Measurements from ENCODE around the gene TMEM116. TPM values are rescaled to one million over a fixed set of nuclear protein-coding genes. Genes with fewer than 3 reads are reported as not detected.
"Not testable (repeated sequence)": the region's sequence is repeated elsewhere in the genome, so short reads cannot be mapped to it uniquely, and the experiment has no call there.

TMEM116 gene
- total RNA-seq, 1 experiment from 2014 or later = 3.5 TPM

DNA sequence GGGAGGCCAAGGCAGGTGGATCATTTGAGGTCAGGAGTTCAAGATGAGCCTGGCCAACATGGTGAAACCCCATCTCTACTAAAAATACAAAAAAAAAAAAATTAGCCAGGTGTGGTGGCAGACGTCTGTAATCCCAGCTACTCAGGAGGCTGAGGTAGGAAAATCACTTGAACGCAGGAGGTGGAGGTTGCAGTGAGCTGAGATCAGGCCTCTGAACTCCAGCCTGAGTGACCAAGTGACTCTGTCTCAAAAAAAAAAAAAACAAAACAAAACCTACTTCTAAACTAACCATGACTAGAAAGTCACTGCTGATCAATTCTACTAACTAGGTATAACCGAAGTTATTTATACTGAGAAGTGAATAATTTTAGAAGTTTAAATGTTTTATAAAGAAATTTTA lies 3.4 kb downstream of the TMEM116 start:
- not testable (repeated sequence) for DNase-seq (ENCODE audit: low spot score)

DNA sequence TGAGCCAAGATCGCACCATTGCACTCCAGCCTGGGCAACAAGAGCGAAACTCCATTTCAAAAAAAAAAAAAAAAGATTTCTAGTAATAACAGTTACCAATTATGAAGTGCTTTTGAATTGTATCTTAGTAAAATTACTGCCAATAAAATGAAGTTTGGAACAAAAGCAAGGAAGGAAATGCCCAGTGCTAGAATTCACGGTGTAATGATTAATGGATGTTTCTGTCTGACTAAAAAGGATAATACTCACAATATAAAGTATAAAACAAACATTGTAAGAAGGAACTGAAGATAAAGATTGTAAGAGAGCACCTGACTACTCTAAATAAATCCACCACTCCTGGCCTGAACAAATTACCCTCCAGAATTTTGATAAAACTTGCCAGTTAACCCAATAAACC lies 4.0 kb downstream of the TMEM116 start:
- DNase-seq (ENCODE audit: low spot score) = no peak

DNA sequence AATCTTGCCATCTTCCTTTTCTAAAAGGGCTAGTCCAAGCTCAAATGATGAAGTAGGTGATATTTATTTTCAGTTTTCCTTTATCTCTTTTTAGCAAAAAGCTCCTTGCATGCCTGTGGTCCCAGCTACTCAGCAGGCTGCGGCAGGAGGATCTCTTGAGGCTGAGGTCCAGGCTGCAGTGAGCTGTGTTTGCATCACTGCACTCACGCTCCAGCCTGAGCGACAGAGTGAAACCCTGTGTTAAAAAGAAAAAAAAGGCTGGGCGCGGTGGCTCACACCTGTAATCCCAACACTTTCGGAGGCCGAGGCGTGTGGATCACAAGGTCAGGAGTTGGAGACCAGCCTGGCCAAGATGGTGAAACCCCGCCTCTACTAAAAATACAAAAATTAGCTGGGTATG lies 5.0 kb downstream of the TMEM116 start:
- DNase-seq (ENCODE audit: low spot score) = no peak

DNA sequence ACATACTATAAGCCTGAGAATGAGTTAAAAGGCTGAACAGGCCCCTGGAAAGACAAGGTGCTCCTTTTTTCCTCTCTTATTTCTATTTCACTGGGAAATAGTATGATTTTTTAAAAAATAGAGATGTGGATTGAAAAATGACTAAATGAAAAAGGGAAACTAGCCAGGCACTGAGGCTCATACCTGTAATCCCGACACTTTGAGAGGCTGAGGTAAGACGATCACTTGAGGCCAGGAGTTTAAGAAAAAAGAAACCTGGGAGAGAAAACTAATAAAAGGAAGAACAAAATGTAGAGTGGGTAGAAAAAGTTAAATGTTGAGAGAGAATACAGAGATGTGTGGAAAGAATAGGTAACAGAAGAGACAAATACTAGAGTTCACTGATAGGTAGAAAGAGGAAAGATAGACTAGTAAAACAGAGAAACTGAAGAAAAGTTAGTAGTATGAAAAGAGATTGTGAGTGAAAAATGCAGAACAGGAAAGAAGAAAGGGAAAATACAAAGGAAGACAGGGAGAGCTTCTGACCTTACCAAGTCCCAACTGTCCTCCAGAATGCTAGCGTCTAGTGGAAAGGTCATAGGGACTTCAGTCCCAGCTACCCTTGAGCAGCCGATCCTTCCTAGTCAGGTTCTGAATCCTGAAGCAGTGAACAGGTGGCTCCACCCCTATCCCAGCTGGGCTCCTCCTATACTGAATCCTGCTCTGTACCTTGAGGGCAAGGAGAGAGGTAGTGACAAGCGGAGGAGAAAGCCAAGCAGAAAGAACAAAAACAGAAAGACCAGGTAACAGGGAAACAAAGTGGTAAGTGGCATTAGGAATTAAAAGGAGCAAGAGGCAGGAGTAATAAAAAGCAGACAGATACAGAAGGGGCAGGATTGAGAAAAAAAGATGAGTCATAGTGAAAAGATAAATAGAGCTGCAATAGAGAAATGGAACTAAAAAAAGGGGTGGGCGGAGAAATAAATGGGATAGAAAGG lies 7.3 kb downstream of the TMEM116 start:
- peak; percentile 61 for DNase-seq (ENCODE audit: low spot score)

DNA sequence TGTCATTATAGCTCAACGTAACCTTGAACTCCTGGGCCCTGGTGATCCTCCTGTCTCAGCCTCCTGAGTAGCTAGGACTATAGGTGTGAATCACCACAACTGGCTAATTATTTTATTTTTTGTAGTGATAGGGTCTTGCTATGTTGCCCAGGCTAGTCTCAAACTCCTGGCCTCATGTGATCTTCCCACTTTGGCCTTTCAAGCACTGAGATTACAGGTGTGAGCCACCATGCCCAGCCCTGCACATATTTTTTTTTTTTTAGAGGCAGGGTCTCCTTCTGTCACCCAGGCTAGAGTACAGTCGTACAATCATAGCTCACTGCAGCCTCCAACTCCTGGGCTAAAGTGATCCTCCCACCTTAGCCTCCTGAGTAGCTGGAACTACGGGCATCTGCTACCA lies 8.9 kb downstream of the TMEM116 start:
- DNase-seq (ENCODE audit: low spot score) = no peak

DNA sequence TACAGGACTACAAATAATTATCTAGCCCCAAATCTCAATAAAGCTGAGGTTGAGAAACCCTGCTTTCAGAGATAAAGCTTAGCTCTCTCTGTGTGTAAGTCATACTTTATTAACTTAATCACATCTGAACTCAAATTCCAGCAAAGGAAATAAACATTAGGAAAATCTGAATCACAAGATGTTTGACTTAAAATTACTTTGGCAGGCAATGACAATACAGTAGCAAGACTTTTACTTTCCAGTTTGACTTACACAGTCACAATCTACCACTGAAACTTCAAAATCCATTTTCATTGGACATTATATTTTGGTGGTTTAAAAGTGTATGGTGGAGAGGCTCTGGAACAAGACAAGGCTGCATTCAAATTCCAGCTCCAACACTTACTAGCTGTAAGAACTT lies 11.4 kb downstream of the TMEM116 start:
- DNase-seq (ENCODE audit: low spot score) = no peak

DNA sequence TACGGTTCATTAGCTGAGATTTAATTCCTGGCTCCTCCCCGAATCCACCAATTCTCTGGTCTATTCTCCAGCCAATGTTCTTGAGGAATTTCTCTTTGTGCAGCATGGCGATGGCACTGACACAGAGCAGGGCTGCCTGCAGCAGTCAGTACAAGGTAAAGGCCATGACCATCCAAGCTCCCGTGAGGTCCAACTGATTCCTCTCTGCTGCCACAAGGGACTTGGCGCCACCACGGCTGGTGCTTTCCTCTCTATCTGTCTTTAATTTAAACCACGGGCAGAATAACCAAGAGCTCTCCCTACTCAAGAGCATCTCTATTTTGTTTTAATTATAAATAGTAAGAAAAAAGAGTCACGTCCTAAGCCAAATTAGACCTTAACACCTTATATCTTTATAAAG lies 12.1 kb downstream of the TMEM116 start:
- DNase-seq (ENCODE audit: low spot score) = no peak

DNA sequence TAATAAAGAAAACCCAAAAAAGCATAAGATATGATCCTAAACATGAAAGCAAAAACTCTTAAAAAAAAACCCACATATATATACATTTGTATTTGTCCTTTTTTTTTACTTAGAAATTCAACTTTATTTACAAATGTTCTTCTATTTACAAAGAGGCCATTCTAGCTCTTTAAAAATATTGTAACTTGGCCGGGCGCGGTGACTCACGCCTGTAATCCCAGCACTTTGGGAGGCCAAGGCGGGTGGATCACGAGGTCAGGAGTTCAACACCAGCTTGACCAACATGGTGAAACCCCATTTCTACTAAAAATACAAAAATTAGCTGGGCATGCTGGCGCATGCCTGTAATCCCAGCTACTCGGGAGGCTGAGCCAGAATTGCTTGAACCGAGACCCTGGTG lies 13.8 kb downstream of the TMEM116 start:
- DNase-seq (ENCODE audit: low spot score) = not testable (repeated sequence)

DNA sequence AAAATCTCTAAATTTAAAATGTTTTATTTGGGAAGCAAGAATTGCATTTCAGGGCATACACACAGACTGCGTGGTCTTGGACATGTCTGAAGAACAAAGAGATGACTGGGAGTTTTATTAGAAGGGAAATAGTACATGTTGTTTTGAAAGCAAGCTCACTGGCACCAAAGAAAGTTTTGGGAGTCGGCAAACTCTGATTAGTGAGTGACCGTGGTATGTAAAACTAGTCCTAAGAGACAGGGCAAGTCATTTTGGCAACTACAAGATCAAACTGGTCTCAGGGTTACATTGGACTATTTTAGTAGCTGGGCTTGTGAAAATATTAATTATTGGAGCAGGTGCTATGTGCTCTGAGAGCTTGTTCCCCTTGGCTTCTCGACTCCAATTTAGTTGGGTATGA lies 14.9 kb downstream of the TMEM116 start:
- DNase-seq (ENCODE audit: low spot score) = no peak

DNA sequence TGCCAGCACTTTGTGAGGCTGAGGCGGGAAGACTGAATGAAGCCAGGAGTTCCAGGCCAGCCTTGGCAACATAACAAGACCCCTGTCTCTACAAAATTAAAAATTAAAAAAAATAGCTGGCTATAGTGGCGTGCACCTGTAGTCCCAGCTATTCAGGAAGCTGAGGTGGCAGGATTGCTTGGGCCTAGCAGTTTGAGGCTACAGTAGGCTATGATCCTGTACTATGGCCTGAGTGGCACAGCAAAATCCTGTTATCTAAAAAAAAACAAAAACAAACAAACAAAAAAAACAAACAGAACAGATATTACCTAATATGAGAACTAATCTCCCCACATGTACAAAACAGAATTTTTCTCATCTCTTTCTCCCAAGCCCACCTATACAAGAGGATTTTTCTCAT lies 15.7 kb downstream of the TMEM116 start:
- DNase-seq (ENCODE audit: low spot score) = no peak

DNA sequence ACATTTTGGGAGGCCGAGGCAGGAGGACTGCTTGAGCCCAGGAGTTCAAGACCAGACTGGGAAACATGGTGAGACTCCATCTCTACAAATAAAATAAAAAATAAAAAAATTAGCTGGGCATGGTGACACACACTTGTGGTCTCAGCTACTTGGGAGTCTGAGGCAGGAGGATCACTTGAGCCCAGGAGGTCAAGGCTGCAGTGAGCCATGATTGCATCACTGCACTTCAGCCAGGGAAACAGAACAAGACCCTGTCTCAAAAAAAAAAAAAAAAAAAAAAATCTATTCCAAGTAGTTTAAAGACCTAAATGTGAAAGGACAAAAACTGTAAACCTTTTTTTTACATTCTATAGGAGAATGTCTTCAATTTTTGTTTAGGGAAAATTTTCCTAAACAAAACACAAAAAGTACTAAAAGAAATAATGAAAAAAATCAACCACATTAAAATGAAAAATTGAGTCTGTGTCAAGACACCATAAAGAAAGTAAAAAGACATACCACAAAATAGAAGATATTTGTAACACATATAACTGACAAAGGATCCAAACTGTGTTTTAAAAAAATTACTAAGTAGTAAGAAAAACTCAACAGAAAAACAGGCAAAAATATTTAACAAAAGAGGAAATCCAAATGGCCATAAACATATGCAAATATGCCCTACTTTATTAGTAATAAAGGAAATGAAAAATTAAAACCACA lies 17.0 kb downstream of the TMEM116 start:
- no peak for DNase-seq (ENCODE audit: low spot score)

DNA sequence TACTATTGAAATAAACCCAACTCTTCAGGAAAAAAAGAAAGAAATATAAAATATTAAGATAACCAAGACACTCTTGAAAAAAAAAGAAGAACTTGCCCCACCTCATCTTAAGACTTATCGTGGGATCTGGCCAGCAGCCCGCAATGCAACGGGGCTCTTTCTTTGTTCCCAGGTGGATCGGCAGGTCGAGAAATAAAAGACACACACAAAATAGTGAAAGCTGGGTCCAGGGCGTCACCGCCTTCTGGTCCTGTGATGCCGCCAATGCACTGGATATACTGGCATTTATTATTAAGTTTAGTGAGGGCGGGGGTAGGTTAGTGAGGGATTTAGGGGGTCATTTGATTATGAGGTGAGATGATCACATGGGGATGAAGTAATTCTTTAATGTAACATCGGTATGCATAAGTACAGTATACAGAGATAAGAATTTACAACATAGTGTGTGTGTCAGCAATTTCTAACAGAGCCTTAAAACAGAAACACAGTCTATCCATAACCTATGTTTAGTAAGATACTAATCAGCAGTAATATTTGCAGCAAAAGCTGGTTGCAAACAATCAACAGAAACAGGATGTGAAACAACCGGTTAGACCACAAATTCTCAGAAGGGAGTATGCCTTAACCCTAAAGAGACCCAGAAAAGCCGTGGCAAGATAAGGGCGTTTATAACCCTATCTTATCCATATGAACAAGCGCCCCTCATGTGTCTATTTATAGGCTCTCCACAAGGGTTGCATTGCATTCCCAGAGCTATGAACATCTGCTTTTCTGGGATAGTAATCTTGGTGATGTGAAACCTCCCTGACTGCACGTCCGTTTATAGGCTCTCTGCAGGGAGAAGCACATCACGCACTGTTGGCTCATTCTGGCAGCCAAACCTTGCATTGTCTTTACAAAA lies 18.5 kb downstream of the TMEM116 start:
- peak; percentile 60 for DNase-seq (ENCODE audit: low spot score)

DNA sequence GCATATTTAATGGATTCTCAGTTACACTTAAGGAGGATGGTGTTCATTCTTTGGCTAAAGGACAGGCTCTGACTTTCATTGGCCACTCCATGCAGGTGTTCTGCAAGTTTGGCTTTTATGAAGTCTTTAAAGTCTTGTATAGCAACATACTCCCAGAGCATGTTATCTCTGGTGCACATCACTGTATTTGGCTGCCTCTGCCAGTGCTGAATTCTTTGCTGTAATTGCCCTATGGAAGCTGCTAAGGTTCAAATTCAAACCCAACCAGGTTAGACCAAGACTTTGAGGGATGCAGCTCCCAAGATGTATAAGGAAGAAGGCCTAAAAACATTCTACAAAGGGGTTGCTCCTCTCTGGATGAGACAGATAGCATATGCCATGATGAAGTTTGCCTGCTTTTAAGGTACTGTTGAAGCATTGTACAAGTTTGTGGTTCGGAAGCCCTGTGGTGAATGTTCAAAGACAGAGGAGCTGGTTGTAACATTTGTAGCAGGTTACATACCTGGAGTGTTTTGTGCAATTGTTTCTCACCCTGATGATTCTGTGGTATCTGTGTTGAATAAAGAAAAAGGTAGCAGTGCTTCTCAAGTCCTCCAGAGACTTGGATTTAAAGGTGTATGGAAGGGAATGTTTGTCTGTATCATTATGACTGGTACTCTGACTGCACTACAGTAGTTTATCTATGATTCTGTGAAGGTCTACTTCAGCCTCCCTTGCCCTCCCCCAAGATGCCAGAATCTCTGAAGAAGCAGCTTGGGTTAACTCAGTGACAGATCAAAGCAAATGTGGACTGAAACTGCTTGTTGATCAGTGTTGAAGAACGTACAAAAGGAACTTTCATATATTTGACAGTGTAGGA lies 19.4 kb downstream of the TMEM116 start:
- DNase-seq (ENCODE audit: low spot score) = no peak

DNA sequence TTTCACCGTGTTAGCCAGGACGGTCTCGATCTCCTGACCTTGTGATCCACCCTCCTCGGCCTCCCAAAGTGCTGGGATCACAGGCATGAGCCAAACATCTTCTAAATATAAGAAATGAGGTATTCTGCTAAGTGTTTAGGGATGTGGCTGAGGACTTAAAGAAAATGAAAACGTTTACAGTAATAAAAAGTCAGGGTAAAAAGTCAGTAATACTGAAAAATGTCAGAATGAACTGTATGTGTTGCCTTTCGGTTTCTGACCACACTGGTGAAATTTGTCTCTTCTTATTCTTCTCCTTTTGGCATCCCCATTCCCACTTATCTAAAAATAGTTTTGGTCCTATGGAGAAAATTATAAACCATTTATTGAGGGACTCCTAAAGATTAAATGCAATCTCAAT lies 20.5 kb downstream of the TMEM116 start:
- no peak for DNase-seq (ENCODE audit: low spot score)

DNA sequence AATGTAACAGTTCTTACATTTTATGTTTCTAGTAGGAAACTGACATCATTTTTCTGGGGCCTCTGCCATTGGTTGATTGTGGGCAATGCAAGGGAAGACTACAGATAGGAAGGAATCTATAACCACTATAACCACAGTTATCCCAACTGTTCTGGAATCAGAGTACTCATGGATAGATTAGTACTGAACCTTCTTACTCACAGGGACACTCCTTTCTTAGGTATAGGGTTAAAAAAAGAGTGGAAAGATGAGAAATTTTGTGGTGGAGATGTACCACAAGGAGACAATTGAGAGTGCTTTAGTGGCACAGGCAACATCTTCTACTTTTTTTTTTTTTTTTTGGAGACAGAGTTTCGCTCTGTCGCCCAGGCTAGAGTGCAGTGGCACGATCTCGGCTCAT lies 21.0 kb downstream of the TMEM116 start:
- DNase-seq (ENCODE audit: low spot score) = no peak

DNA sequence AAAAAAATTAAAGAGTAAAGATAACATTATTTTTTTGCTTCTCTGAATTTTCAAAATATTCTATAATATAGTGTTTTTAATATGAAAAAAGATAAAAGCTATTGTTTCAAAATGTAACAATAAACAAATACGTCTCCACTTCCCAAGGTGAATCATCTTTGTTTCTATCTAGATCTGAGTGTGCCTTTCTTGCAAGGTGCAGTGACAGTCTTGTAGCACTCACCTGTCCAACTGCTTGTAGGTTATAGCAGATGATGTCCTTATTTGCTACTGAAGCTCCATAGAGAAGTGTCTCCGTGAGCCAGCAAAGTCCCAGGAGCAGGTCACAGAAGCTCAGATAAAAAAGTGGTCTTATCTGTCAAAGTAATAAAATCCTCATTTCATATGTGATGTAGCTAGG lies 21.4 kb downstream of the TMEM116 start:
- no peak for DNase-seq (ENCODE audit: low spot score)

DNA sequence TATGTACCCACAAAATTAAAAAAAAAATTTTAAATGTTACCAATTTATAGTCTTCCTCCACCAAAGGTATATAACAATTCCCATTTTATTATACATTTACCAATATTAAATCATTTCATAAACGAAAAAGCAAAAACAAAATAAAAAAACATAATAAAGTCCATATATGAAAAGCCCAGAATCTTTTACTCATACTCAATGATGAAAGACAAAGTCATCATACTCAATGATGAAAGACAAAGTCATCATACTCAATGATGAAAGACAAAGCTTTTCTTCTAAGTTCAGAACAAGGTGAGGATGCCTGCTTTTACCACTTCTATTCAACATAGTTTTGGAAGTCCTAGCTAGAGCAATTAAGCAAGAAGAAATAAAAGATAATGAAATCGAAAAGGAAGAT lies 28.1 kb downstream of the TMEM116 start:
- DNase-seq (ENCODE audit: low spot score) = no peak

DNA sequence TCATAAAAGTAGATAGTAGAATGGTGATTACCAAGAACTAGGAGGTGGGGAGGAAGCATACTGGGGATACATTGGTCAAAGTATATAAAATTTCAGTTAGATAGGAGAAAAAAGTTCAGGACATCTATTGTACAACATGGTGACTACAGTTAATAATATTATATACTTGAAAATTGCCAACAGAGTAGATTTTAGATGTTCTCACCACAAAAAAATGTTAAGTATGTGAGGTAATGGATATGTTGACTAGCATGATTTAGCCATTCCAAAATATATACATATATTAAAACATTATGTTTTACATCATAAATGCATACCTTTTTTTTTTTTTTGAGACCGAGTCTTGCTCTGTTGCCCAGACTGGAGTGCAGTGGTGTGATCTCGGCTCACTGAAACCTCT lies 31.0 kb downstream of the TMEM116 start:
- no peak for DNase-seq (ENCODE audit: low spot score)

DNA sequence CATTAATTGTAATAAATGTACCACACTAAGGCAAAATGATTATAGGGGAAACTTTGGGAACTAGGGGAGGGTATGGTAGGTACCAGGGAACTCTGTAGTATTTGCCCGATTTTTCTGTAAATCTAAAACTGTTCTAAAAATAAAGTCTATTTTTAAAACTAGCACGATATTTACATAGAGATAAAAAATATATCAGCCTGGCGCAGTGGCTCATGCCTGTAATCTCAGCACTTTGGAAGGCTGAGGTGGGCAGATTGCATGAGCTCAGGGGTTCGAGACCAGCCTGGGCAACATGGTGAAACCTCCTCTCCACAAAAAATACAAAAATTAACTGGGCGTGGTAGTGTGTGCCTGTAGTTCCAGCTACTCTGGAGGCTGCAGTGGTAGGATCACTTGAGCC lies 32.4 kb downstream of the TMEM116 start:
- no peak for DNase-seq (ENCODE audit: low spot score)

DNA sequence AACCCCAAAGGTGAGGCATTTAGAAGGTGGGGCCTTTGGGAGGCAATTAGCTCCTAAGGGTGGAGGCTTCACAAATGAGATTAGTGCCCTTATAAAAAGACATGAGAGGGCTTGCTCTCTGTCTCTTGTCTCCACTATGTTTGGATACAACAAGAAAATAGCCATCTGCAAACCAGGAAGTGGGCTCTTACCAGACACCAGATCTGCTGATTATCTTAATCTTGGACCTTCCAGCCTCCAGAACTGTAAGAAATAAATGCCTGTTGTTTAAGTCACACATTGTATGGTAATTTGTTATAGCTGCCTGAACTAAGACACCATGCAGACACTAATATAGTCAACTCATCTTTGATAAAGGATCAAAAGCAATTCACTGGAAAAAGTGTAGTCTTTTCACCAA lies 34.4 kb downstream of the TMEM116 start:
- DNase-seq (ENCODE audit: low spot score) = no peak

DNA sequence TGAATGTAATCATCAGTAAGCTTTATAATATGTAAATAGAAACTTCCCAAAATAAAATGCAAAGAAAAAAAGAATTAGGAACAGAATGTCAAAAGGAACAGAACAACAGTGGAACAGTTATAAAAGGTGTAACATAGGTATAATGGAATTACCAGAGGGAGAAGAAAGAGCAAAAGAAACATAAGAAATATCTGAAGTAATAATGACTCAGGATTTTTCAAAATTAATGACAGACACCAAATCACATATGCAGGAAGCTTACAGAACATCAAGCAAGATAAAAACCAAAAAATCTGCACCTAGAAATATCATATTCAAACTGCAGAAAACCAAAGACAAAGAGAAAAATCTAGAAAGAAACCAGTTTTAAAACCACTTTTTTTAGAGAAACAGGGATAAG lies 36.1 kb downstream of the TMEM116 start:
- DNase-seq (ENCODE audit: low spot score) = no peak
